GM18520 (cell line): ENCODE data around the gene HUNK.
"Not testable (repeated sequence)": the region's sequence is repeated elsewhere in the genome, so short reads cannot be mapped to it uniquely, and the experiment has no call there.

Experiments used
- ATAC-seq: cut with Tn5 transposase; IDR thresholded peaks from one replicate; pipeline ENCODE4 v1.9.1; 2021; ENCODE audit not compliant: unreplicated experiment

HUNK gene

DNA sequence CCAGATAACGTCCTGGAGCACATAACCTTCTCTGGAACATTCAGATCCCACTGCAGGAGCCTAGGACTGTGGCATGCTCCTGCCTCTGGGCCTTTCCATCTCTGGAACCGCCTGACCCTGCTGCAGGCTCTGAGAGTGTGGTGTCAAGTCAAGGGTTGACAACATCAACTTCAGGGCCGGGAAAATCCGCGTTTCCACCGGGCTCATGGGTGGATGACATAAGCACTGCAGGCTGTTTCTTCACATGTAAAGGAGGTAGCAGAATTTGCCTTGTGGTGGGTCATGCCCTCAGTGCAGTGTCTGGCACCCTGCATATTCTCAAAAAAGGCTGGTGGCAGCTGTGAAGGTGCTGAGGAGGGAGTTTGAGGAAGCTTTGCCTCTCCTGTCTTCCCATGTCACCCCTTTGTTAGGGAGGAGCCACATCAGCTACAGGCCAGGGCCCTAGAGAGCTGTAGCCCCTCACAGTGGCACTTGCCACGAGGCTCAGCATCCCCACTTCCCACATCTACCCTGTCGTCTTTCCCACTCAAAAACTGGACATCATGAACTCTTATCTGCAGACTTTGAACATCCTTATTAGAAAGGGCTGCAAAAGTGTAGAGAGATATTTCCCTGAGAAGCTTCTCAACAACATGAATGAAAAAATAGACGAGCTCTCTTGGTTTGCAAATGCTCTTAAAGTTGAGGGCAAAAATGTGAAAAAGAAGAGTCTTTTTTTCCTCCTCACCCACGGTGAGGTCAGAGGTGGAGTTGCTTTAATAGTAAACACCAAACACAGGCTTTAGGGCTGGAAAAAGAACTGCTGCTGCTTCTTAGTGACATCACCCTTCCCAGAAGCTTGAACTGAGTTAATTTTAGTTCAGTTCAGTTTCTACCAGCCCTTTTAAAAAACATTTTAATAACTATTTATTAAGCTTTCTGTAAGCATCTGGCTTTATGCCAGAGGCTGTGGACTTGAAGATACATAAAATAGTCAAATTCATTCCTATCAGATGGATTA is 121.3 kb downstream of the HUNK start:
- no peak for ATAC-seq

DNA sequence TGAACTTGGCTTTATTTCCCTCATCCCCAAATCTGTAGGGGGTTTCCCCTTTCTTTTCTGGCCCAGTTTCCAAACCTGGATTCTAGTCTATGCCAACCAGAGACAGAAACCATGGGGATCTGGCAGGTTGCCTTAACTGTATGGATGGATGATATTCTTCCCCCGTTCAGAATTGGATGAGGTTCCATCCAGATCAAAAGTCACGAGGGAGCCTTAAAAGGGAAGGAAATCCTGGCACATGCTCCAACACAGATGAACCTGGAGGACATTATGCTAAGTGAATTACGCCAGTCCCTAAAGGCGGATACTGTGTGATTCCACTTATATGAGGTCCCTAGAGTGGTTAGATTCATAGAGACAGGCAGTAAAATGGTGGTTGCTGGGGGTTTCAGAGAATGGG is 124.4 kb downstream of the HUNK start:
- no peak for ATAC-seq

DNA sequence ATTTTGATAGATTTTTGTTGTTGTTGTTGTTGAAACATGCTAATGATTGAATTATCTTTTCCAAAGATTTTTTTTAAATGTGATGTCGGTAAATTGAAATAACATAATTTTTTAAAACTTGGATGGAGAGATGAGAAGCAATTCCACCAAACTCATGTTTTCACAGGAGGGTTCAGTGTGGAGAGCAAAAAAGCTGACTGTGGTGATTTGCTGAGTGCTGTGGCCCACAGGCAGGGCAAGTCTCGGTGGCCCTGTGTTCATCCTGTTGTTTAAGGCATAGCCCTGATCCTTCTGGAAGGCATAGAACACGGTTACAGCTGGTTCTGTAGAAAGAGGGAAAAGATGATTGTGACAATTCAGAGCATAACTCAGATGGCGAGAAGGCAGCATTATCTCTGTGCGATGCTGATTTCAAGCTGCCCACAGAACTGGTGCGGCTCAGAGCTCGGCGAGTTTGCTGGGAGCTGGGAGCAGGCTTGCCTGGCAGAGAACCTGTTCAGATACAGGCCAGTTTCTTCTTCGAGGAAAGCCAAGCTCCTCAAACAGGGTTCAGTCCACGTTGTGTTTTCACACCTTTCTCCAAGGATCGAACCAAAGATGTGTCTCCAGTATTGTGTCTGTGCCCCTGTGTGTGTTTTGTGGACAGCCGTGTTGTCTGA is 127.1 kb downstream of the HUNK start:
- ATAC-seq, result no peak

DNA sequence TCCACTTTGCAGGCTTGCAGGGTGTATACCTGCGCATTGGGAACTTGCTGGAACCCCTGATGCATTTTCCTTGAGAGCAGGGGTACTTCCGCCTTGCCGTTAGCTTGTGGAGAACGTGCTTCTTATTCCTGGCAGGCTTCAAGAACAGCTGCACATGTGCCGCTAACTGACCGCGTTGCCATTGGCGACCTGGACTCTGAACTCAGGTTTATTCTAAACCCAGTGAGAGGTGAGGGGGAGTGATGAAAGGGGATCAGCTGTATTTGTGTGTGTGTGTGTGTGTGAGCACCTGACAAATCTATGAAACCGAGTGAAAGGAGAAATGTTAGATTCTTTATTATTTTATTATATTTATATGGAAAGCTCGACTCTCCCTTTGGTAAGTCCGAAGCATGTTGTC is 128.6 kb downstream of the HUNK start:
- no peak for ATAC-seq

DNA sequence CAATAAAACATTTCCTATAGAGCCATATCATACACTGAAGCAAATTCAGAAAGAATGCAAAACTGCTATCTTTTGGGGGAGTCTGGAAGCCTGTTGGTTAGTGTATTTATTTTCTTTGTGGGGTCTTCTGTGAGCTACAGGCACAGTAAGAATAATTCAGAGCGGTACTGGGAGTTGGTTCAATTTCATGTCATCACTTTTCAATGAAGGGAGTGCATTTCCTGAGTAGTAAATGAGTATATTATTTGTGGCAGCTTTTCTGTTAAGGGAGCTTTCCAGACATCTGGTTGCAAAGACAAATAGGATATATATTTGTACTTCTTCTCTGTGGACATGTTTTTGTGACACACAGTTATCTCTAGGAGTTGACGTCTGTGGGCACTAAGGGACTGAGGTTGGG is 130.6 kb downstream of the HUNK start:
- ATAC-seq, result no peak

DNA sequence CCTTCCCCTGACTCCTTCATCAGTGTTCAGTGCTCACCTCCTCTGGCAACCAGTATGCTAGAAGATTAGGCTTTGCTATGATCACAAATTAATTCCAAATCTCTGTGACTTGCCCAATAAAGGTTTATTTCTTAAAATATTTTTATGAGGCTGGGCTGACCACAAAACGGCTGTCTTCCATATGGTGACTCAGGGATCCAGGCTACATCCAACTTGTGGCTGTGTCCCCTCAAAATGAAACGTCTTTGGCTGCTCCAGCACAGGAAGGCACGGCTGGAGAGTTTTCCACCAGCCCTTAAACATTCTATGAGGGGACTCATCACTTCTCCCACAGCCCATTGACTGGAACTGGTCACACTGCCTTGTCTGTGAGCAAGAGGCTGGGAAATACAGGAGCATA is 131.5 kb downstream of the HUNK start:
- ATAC-seq, result no peak

DNA sequence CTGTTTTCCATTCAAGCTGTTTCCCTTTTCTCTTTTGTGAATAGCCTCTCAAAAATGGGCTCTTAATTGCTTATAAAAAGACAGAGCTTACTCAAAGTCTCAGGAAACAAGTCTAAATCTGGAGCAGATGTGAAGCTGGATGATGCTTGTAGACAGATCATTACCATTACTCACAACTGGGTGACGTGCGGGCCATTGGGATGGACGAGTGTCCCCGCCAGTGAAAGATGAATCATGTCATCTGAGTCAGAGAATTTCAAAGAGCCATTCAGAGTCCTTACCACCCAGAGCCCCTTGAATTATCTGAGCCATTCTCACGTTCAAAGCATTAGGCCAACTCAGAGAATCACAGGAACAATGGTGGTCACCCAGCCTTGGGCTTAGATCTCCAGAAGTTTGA is 134.6 kb downstream of the HUNK start:
- ATAC-seq, result no peak

DNA sequence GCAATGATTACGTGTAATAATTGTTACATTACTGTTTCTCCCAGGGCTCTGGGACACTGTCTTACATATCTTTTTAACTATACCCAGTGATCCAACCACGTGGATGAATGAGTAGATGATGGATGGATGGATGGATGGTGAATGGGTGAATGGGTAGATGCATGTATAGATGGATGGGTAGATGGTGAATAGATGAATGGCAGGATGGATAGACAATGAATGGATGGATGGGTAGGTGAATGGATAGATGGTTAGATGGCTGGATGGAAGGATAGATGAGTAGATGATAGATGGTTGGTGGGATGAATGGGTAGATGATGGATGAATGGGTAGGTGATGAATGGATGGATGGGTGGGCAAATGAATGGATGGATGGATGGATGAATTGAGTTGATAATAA is 135.9 kb downstream of the HUNK start:
- ATAC-seq, result no peak

DNA sequence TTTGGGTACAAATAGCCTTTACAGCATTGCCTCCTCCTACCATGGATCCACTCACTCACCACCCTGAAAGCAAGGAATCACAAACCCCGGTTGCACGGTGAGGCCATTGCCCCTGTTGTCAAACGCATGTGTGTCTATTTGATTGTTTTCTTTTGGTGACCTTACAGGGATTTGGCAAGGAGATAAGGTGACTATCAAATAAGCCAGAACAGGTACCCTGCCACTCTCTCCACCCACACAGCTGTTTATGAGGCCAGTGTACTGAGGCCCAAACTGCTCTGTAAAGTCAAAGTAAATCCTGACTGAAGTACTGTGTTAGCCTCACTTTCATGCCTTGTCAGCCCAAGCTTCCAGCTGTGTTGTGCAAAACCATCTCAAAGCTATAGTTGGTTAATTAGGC is 136.4 kb downstream of the HUNK start:
- ATAC-seq, result no peak

DNA sequence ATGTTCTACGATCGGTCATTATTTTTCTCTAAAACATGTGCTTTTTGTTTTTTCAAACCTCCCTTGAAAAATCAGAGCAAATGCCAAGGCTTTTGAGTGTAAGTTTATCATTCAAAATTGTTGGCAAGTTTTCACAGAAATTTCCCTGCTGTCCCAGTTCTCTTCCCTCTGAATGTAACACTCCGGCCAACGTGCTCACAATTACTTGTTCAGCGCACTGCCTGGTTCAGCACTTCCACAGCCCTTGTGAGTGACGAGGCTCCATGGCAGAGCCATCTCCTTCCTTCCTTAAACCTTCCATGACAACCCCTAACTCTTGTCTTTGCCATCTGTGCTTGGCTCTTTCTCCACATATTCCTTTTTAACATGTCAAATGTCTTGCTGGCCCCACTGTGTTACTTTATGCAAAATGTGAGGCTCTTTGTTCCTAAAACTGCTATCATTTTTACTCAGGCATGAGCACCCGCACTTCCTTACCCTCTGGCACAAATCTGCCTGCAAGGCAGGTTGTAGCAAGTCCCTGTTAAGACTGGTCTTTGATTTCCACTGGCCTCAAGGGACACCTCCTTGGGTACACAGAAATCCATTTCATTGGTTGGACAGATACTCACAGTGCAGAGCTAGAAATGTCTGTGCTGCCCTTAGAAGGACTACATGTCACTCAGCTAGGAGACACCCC is 142.8 kb downstream of the HUNK start:
- ATAC-seq, result no peak

DNA sequence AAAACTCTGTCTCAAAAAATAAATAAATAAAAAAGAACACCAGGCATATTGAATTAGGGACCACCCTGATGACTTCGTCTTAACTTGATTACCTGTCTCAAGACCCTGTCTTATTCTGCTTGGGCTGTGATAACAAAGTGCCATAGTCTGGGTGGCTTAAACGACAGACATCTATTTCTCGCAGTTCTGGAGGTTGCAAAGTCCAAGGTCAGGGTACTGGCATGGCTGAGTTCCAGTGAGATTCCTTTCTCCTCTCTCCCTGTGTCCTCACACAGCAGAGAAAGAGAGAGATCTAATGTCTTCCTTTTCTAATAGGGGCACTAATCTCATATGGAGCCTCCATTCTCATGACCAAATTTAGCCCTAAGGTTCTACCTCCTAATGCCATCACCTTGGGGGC is 145.6 kb downstream of the HUNK start:
- no peak for ATAC-seq

DNA sequence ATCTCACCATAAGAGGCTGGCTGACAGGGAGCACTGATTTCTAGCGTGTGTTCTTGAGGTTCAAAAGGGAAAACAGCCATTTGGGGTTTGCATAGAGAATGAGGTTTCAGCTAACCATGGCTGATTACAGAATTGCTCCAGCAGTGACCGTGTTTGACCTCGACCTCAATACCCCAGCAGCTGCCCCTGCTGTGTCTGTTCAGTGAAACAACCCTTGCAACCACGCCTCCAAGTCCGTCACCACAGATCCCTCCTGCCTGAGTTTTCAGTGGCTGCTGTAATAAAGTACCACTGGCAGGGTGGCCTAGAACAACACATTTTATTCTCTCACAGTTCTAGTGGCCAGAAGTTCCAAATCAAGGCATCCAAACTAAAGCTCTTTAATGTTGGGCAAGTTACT is 147.7 kb downstream of the HUNK start:
- ATAC-seq, result no peak

DNA sequence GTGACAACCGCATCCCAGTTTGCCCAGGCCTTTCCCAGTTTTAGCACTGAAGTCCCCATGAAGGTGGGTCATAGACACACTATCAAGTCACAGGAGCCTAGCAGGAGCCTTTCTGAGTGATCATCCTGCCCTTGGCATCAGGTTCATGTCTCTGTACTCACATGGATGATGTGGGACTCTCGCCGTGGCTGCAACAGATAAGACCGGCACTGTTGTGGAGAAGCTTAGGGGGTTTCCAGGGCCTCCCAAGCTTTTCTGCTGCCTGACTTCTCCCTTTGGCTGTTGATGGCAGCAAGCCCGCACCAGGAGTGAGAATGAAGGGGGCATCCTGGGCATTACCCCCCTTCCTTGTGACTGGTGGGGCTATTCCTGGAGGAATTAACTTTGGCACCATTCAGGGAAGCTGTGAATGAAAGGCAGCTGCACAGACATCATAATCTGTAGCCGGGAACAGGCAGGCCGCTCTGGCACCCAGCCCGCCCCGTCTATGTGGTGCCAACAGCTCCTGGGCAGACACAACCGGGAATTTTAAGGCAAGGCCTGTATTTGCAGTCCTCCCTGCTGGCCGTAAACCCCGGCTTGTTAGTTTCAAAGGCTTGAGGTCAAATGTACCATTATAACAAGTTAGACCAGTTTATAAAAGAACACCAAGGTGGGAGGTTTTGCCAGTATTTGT is 148.6 kb downstream of the HUNK start:
- ATAC-seq, result no peak

DNA sequence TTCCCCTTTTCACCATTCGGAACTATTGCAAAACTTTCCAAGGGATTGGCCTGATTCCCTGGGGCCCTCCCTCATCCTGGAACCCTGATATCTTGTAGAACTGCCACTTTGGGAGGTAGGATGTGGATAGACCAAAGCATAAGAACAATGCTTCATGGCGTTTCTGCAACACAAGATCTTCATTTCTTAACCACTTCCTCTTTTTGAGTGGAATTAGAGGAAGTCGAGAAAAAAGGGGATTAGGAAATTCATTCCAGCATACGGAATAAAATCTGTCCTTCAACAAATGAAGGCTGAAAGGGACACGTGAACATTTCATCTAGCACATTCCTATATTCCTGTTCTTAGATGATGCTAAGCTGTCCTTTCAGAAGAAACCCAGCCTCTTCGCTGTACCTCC is 149.3 kb downstream of the HUNK start:
- ATAC-seq, result no peak

DNA sequence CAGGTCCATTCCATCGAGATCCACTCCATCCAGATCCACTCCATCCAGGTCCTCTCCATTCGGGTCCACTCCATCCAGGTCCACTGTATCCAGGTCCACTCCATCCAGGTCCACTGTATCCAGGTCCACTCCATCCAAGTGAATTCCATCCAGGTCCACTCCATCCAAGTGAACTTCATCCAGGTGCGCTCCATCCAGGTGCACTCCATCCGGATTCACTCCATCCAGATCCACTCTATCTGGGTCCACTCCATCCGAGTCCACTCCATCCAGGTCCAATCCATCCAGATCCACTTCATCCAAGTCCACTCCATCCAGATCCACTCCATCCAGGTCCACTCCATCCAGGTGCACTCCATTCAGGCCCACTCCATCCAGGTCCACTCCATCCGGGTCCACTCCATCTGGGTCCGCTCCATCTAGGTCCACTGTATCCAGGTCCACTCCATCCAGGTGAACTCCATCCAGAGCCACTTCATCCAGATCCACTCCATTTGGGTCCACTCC is 157.4 kb downstream of the HUNK start:
- ATAC-seq, result no peak

DNA sequence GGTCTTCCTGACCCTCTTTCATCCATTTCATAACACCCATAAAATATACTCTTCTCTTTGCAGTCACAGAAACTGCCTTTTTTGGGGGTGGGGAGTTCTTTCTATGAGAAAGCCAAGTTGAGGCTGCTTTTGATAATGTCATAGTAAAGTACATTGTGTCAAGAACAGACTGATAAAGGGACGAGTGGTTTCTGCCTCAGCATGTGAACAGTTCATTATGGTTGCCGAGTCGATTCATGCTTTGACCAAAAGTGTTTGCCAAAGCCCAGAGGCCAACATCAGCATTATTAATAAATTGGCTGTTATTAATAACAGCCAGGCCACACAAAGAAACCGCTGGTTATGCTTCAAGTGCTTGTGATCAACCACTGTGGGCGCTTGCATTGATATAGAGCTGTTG is 162.0 kb downstream of the HUNK start:
- no peak for ATAC-seq

DNA sequence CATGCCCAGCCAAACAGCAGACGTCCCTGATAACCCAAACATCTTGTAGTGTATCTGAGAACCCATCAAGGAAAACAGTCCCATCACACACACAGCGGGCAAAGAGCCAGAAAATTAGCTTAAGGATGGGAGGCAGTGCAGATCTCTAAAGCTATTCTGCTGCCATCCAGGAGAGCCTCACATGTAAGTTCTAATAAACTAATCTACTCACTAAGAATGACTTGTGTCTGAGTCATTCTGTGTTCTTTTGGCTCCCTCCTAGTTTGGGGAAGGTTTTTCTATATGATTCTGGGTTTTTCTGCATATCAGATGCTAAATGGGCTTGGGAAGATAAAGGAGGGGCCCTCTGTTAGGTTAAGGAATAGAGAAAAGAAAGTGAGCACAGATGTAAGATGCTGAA is 162.8 kb downstream of the HUNK start:
- ATAC-seq, result no peak

DNA sequence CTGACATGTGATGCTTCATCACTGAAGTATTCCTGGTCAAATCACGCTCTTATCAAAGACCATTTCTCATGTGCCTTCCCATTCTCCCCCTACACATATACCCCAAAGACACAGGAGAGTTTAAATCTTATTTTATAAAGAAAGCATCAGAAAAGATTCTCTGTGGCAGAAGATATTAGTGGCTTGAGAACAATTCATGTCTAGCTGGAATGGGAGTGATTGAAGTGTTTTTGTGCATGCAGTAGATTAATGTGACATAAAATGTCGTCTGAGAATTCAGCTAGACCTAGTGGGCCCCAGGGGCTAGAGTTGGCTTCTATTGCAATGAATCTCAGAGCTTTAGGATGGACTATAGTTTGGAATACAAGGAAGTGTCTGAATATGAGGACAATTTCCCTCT is 163.9 kb downstream of the HUNK start:
- no peak for ATAC-seq

DNA sequence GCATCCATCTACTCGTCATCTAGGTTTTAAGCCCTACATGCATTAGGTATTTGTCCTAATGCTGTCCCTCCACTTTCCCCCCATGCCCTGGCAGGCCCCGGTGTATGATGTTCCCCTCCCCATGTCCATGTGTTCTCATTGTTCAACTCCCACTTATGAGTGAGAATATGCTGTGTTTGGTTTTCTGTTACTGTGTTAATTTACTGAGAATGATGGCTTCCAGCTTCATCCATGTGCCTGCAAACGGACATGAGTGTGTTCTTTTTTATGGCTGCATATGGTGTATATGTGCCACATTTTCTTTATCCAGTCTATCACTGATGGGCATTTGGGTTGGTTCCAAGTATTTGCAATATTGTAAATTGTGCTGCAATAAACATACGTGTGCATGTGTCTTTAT is 165.9 kb downstream of the HUNK start:
- not testable (repeated sequence) for ATAC-seq

DNA sequence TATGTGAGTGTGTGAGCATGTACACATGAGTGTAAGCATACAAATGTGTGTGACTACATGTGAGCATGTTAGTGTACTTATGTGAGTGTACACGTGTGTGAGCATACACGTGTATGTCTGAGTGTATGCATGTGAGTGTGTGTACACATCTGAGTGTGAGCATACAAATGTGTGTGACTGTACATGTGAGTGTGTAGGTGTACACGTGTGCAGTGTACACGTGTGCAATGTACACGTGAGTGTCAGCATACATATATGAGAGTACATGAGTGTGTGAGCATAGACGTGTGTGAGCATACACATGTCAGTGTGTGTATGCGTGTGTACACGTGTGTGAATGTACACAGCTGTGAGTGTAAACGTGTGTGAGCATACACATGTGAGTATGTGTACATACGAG is 170.6 kb downstream of the HUNK start:
- ATAC-seq, result no peak
